Measurements from ENCODE around the gene CDCA8. TPM values are rescaled to one million over a fixed set of nuclear protein-coding genes. Genes with fewer than 3 reads are reported as not detected.

CDCA8 gene
- total and polyA plus RNA-seq, 2 experiments from 2014 or later: 31.6 to 37.9 TPM

GRCh38 chr1:37723390-37724078 lies 31.2 kb downstream of the CDCA8 start:
- Histone ChIP-seq H3K27me3 (ENCODE audit: insufficient read depth) (no peaks in the 10 kb centered on the region), H3K36me3 (ENCODE audit: insufficient read depth) (no peaks in the 10 kb centered on the region), H3K4me2 (no peak overlapping the region), H3F3A (replicated peaks; ENCODE audit: low read depth) (no peaks in the 10 kb centered on the region), H3K9me2 (ENCODE audit: insufficient read depth) (no peaks in the 10 kb centered on the region), H4K20me1 (replicated peaks; ENCODE audit: insufficient read depth) (no peaks in the 10 kb centered on the region), H3K79me2 (replicated peaks; ENCODE audit: insufficient read depth) (no peaks in the 10 kb centered on the region), H2AFZ (no peak overlapping the region), H3K27ac (ENCODE audit: low read depth) (no peak overlapping the region), H3K4me3 (no peak overlapping the region), H3K4me1 (ENCODE audit: insufficient read depth) (no peaks in the 10 kb centered on the region; the same call in 1 of the 2 replicates)
- no peak for DNase-seq (ENCODE audit: low spot score)
- peaks cover 12% of the 10 kb centered on the region; the same call in 1 of the 3 replicates for H3K4me1 Mint-ChIP-seq
- ATAC-seq: peak; percentile 21; the same call in 2 of the 3 replicates
- no peak overlapping the region for H3K4me3 Mint-ChIP-seq
- peaks cover 4% of the 10 kb centered on the region for H3K27me3 Mint-ChIP-seq (ENCODE audit: insufficient read depth, low read depth, poor library complexity)
- TF ChIP-seq JUNB (IDR thresholded peaks at IDR 0.05; ENCODE audit: unreplicated experiment) (no peak), POLR2AphosphoS5 (IDR thresholded peaks at IDR 0.05; ENCODE audit: low read depth) (no peak), NANOG (IDR thresholded peaks at IDR 0.05; ENCODE audit: borderline replicate concordance) (no peak), EZH2 (IDR thresholded peaks at IDR 0.05; ENCODE audit: low read depth, unreplicated experiment) (no peak), ZNF331 (CRISPR knock-in tag; IDR thresholded peaks at IDR 0.05; ENCODE audit: low read depth) (no peak), EZH2phosphoT487 (IDR thresholded peaks at IDR 0.05; ENCODE audit: unreplicated experiment) (no peak), ZNF462 (CRISPR knock-in tag; IDR thresholded peaks at IDR 0.05) (no peak), REST (IDR thresholded peaks at IDR 0.05; ENCODE audit: unreplicated experiment) (no peak), ZNF114 (CRISPR knock-in tag; IDR thresholded peaks at IDR 0.05) (no peak), STAT1 (IDR thresholded peaks at IDR 0.05; ENCODE audit: unreplicated experiment) (no peak), CREB1 (CRISPR knock-in tag; IDR thresholded peaks at IDR 0.05; ENCODE audit: low read depth) (no peak)
- TF ChIP-seq, protein P1, sequence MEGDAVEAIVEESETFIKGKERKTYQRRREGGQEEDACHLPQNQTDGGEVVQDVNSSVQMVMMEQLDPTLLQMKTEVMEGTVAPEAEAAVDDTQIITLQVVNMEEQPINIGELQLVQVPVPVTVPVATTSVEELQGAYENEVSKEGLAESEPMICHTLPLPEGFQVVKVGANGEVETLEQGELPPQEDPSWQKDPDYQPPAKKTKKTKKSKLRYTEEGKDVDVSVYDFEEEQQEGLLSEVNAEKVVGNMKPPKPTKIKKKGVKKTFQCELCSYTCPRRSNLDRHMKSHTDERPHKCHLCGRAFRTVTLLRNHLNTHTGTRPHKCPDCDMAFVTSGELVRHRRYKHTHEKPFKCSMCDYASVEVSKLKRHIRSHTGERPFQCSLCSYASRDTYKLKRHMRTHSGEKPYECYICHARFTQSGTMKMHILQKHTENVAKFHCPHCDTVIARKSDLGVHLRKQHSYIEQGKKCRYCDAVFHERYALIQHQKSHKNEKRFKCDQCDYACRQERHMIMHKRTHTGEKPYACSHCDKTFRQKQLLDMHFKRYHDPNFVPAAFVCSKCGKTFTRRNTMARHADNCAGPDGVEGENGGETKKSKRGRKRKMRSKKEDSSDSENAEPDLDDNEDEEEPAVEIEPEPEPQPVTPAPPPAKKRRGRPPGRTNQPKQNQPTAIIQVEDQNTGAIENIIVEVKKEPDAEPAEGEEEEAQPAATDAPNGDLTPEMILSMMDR (conservative IDR thresholded peaks at IDR 0.05; ENCODE audit: low read depth in 2 of 2): no peak
- TF ChIP-seq, protein P2, sequence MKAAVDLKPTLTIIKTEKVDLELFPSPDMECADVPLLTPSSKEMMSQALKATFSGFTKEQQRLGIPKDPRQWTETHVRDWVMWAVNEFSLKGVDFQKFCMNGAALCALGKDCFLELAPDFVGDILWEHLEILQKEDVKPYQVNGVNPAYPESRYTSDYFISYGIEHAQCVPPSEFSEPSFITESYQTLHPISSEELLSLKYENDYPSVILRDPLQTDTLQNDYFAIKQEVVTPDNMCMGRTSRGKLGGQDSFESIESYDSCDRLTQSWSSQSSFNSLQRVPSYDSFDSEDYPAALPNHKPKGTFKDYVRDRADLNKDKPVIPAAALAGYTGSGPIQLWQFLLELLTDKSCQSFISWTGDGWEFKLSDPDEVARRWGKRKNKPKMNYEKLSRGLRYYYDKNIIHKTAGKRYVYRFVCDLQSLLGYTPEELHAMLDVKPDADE (IDR thresholded peaks at IDR 0.05): no peak
- no peaks in the 10 kb centered on the region for H3K9me3 Mint-ChIP-seq
- no peak overlapping the region for H3K27ac Mint-ChIP-seq
- no peaks in the 10 kb centered on the region for H3K36me3 Mint-ChIP-seq (ENCODE audit: low read depth)
